ENCODE results near the gene SEMA3A. TPM values are rescaled to one million over a fixed set of nuclear protein-coding genes. Genes with fewer than 3 reads are reported as not detected.
"Not testable (repeated sequence)": the region's sequence is repeated elsewhere in the genome, so short reads cannot be mapped to it uniquely, and the experiment has no call there.

SEMA3A gene
- total and polyA plus RNA-seq, 2 donors: 12.9 to 24.3 TPM

DNA sequence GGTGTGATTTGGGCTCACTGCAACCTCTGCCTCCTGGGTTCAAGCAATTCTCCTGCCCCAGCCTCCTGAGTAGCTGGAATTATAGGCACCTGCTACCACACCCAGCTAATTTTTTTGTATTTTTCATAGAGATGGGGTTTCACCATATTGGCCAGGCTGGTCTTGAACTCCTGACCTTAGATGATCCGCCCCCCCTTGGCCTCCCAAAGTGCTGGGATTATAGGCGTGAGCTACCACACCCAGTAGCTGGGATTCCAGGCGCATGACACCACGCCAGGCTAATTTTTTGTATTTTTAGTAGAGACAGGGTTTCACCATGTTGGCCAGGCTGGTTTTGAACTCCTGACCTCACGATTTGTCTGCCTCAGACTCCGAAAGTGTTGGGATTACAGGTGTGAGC lies 20.2 kb upstream of the SEMA3A start:
- DNase-seq (ENCODE audit: extremely low spot score); H3K27ac ChIP-seq (ENCODE audit: low read depth); H3K4me3 ChIP-seq (ENCODE audit: low read depth, low read length); H3K36me3 ChIP-seq (ENCODE audit: insufficient read depth); H3K4me1 ChIP-seq (ENCODE audit: insufficient read depth): not testable (repeated sequence)
- 96% methylated on average over 6 of the region's 6 CpGs for WGBS

- Histone ChIP-seq H3K4me1 (ENCODE audit: insufficient read depth) (no peaks in the 10 kb centered on the region), H3K27ac (ENCODE audit: low read depth) (no peak overlapping the region), H3K36me3 (ENCODE audit: insufficient read depth) (no peaks in the 10 kb centered on the region), H3K4me3 (ENCODE audit: low read depth, low read length) (no peak overlapping the region)
- no peak for DNase-seq (ENCODE audit: extremely low spot score)
- WGBS: 97% methylated on average over 3 of the region's 3 CpGs
These were observed 15.7 kb upstream of the SEMA3A start for GRCh38 chr7:84210301-84210700.

- Histone ChIP-seq H3K36me3 (ENCODE audit: insufficient read depth) (no peaks in the 10 kb centered on the region), H3K4me1 (ENCODE audit: insufficient read depth) (no peaks in the 10 kb centered on the region), H3K27ac (ENCODE audit: low read depth) (no peak overlapping the region), H3K4me3 (ENCODE audit: low read depth, low read length) (no peak overlapping the region)
- no peak for DNase-seq (ENCODE audit: extremely low spot score)
- 77% methylated on average over 1 of the region's 1 CpG for WGBS
These were observed 14.4 kb upstream of the SEMA3A start for GRCh38 chr7:84209006-84209405.

- 96% methylated on average over 2 of the region's 2 CpGs for WGBS
- no peaks in the 10 kb centered on the region for H3K4me1 ChIP-seq (ENCODE audit: insufficient read depth)
- H3K27ac ChIP-seq (ENCODE audit: low read depth): no peak overlapping the region
- no peak overlapping the region for H3K4me3 ChIP-seq (ENCODE audit: low read depth, low read length)
- no peaks in the 10 kb centered on the region for H3K36me3 ChIP-seq (ENCODE audit: insufficient read depth)
- no peak for DNase-seq (ENCODE audit: extremely low spot score)
These were observed 13.0 kb upstream of the SEMA3A start for GRCh38 chr7:84207615-84208014.

GRCh38 chr7:84207025-84207424 lies 12.4 kb upstream of the SEMA3A start:
- no peaks in the 10 kb centered on the region for H3K36me3 ChIP-seq (ENCODE audit: insufficient read depth)
- no peak overlapping the region for H3K4me3 ChIP-seq (ENCODE audit: low read depth, low read length)
- H3K27ac ChIP-seq (ENCODE audit: low read depth): no peak overlapping the region
- WGBS: 72% methylated on average over 2 of the region's 2 CpGs
- DNase-seq (ENCODE audit: extremely low spot score): no peak
- no peaks in the 10 kb centered on the region for H3K4me1 ChIP-seq (ENCODE audit: insufficient read depth)

DNA sequence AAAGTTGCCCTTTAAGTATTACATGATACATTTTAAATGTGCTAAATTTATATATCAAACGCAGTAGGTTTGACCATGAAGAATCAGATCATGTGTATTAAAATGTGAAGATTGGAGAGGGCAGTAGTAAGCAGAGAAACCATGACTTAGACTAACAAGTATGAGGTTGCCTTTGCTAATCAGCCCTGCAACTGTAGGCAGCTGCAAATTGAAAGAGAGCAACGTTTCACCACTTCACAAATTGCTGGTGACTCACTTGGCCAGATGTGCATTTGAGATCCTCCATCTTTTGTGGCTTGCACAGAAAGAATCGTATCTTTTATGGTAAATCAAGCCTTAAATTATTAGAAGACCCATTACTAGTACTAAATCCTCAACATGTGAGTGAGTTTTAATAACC lies 10.1 kb upstream of the SEMA3A start:
- 76% methylated on average over 3 of the region's 3 CpGs for WGBS
- H3K27ac ChIP-seq (ENCODE audit: low read depth): no peak overlapping the region
- no peaks in the 10 kb centered on the region for H3K4me1 ChIP-seq (ENCODE audit: insufficient read depth)
- no peak for DNase-seq (ENCODE audit: extremely low spot score)
- no peaks in the 10 kb centered on the region for H3K36me3 ChIP-seq (ENCODE audit: insufficient read depth)
- no peak overlapping the region for H3K4me3 ChIP-seq (ENCODE audit: low read depth, low read length)

DNA sequence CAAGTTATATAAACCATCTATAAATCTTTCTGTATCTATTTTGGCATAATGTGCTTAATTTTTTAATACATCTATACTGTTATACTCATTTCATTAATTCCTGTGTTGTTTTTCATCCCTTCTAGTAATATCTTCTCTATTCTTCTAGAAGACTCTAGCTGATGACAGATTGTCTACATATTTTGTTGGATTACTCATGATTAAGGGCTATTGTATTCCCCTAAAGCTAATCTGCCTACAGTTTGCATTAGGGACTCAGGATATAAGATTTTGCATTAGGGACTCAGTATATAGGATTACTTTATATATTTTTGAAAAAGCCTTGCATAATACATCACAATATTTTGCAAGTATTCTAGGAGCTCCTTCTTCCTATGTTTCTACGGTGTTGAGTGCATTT lies 8.3 kb upstream of the SEMA3A start:
- H3K27ac ChIP-seq (ENCODE audit: low read depth): no peak overlapping the region
- 100% methylated on average over 1 of the region's 1 CpG for WGBS
- no peaks in the 10 kb centered on the region for H3K36me3 ChIP-seq (ENCODE audit: insufficient read depth)
- H3K4me3 ChIP-seq (ENCODE audit: low read depth, low read length): no peak overlapping the region
- H3K4me1 ChIP-seq (ENCODE audit: insufficient read depth): no peaks in the 10 kb centered on the region
- no peak for DNase-seq (ENCODE audit: extremely low spot score)

DNA sequence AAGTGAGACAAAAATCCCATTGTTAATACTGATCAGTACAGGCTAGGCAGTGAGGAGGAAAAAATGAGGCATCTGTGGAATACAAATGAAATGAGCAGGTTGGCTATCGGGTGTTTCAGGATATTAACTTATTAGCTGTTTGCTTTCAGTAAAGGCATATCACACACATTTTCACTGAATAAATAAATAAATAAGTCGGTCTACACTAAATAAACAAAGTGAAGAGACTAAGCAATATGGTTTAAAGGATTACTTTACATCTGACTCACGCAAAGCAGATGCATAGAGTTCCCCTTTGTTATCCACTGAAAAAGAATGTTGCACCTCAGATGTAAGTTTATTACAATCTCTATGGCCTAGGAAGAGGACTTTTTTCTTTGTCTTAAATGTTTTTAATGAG lies 6.3 kb upstream of the SEMA3A start:
- H3K4me1 ChIP-seq (ENCODE audit: insufficient read depth): no peaks in the 10 kb centered on the region
- no peaks in the 10 kb centered on the region for H3K36me3 ChIP-seq (ENCODE audit: insufficient read depth)
- no peak overlapping the region for H3K27ac ChIP-seq (ENCODE audit: low read depth)
- H3K4me3 ChIP-seq (ENCODE audit: low read depth, low read length): no peak overlapping the region
- WGBS: 64% methylated on average over 3 of the region's 3 CpGs
- DNase-seq (ENCODE audit: extremely low spot score): no peak

DNA sequence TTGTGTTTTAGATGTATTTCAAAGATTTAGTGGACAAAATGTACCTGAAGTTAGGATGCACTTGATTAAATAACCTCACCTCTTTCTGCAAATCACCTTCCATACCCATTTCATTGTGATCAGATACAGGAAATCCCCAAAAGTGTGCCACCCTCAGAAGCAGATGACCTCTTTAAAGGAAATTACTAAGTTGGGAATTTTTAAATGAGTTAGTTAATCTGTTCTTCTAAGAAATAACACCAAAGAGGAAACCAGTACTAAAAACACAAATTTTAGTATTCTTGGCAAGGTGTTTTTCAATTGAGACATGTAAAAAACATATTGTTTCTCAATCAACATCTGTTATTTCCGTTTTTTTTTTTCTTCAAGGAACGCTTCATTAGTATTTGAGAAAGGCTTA lies 4.6 kb upstream of the SEMA3A start:
- Histone ChIP-seq H3K36me3 (ENCODE audit: insufficient read depth) (no peaks in the 10 kb centered on the region), H3K4me3 (ENCODE audit: low read depth, low read length) (no peak overlapping the region), H3K27ac (ENCODE audit: low read depth) (no peak overlapping the region), H3K4me1 (ENCODE audit: insufficient read depth) (no peaks in the 10 kb centered on the region)
- DNase-seq (ENCODE audit: extremely low spot score): no peak
- WGBS: 89% methylated on average over 2 of the region's 2 CpGs

- WGBS: 37% methylated on average over 4 of the region's 4 CpGs
- H3K36me3 ChIP-seq (ENCODE audit: insufficient read depth): no peaks in the 10 kb centered on the region
- no peaks in the 10 kb centered on the region for H3K4me1 ChIP-seq (ENCODE audit: insufficient read depth)
- H3K4me3 ChIP-seq (ENCODE audit: low read depth, low read length): peak overlapping the region; percentile 31
- DNase-seq (ENCODE audit: extremely low spot score): no peak
- H3K27ac ChIP-seq (ENCODE audit: low read depth): no peak overlapping the region
These were observed 1.5 kb upstream of the SEMA3A start for GRCh38 chr7:84196084-84196503.

GRCh38 chr7:84195295-84196060 lies 889 bp upstream of the SEMA3A start:
- no peaks in the 10 kb centered on the region for H3K36me3 ChIP-seq (ENCODE audit: insufficient read depth)
- peak overlapping the region; percentile 28 for H3K27ac ChIP-seq (ENCODE audit: low read depth)
- H3K4me3 ChIP-seq (ENCODE audit: low read depth, low read length): peak overlapping the region; percentile 49
- no peak for DNase-seq (ENCODE audit: extremely low spot score)
- 24% methylated on average over 6 of the region's 6 CpGs for WGBS
- H3K4me1 ChIP-seq (ENCODE audit: insufficient read depth): no peaks in the 10 kb centered on the region

- no peak for DNase-seq (ENCODE audit: extremely low spot score)
- H3K4me1 ChIP-seq (ENCODE audit: insufficient read depth): no peaks in the 10 kb centered on the region
- H3K36me3 ChIP-seq (ENCODE audit: insufficient read depth): no peaks in the 10 kb centered on the region
- 29% methylated on average over 1 of the region's 1 CpG for WGBS
- no peak overlapping the region for H3K27ac ChIP-seq (ENCODE audit: low read depth)
- peak overlapping the region; percentile 49 for H3K4me3 ChIP-seq (ENCODE audit: low read depth, low read length)
These were observed 842 bp downstream of the SEMA3A start for GRCh38 chr7:84193747-84194146.

- no peak for DNase-seq (ENCODE audit: extremely low spot score)
- WGBS: 54% methylated on average over 1 of the region's 1 CpG
- Histone ChIP-seq H3K36me3 (ENCODE audit: insufficient read depth) (no peaks in the 10 kb centered on the region), H3K4me1 (ENCODE audit: insufficient read depth) (no peaks in the 10 kb centered on the region), H3K27ac (ENCODE audit: low read depth) (no peak overlapping the region), H3K4me3 (ENCODE audit: low read depth, low read length) (no peak overlapping the region)
These were observed 2.7 kb downstream of the SEMA3A start for GRCh38 chr7:84191842-84192241.

GRCh38 chr7:84191261-84191660 lies 3.3 kb downstream of the SEMA3A start:
- Histone ChIP-seq H3K36me3 (ENCODE audit: insufficient read depth) (no peaks in the 10 kb centered on the region), H3K27ac (ENCODE audit: low read depth) (no peak overlapping the region), H3K4me3 (ENCODE audit: low read depth, low read length) (no peak overlapping the region), H3K4me1 (ENCODE audit: insufficient read depth) (no peaks in the 10 kb centered on the region)
- no peak for DNase-seq (ENCODE audit: extremely low spot score)
